Bone marrow (tissue), 2 donors: Measurements from ENCODE around the gene BMP4.

Experiments
- DNase-seq, 2 donors: peaks; one replicate each; lab custom pipeline; 2025; lab: John Stamatoyannopoulos, UW

The BMP4 gene

DNA sequence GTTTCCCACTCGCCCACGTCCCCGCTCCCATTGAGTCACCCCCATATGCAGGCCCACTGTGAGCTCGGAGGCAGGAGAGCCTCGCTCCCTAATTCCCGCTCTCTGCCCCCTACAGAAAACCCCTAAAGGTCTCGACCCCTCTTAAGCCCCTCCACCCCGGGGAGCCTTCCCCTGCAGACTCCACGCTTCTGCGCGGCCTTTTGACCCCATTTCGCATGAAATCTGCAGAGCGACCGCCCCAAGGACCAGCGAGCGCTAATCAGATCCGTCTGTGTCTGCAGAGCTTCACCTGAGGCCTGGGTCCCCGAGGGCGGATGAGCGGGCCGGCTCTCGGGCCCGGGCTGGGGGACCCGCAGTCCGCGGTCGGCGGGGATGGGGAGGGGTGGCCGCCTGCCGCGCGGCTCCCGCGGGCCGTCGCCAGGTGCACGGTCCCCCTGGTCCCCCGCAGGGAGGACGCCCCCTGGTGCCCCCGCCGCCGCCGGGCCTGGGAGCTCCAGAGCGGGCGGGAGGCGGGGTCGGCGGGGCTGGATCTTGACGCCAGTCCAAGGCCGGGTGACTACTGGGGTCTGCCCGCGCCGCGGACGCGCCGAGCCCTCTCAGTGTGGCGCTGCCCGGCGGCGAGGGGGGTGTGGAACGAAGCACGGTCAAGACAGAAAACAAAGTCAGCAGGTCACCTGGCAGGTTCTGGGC lies 10.1 kb downstream of the BMP4 start:
- DNase-seq, result no peak

DNA sequence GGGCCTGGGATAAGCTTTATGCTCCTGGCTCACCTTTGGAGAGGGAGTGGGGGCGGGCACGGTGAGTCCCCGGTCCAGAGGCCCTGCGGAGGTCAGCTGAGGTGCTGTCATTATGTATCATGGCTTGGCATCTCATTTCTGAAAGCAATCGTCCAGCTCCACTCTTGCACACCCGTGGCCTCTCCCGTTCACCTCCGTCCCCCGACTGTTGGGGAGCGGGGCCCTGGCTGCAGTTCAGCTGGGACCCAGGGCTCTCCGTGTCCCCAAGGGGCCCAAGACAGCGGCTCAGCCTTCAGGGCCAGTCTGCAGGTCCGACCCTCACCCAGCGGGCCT lies 10.6 kb downstream of the BMP4 start:
- DNase-seq, result no peak

DNA sequence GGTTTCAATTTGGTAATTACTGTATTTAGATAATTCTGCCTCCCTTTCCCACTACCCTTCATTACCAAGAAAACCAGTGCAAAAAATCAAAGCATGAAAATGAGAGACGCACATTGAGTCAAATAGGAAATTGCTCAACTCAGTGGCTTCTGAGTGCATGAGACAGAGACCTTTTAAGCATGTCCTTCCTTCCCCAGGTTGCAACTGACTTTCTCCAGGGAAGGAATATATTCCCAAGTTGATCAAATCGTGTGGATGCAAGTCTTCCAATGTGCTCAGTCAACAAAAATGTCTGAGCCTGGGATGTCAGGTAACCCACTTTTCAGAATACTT lies 12.9 kb downstream of the BMP4 start:
- DNase-seq, result no peak

DNA sequence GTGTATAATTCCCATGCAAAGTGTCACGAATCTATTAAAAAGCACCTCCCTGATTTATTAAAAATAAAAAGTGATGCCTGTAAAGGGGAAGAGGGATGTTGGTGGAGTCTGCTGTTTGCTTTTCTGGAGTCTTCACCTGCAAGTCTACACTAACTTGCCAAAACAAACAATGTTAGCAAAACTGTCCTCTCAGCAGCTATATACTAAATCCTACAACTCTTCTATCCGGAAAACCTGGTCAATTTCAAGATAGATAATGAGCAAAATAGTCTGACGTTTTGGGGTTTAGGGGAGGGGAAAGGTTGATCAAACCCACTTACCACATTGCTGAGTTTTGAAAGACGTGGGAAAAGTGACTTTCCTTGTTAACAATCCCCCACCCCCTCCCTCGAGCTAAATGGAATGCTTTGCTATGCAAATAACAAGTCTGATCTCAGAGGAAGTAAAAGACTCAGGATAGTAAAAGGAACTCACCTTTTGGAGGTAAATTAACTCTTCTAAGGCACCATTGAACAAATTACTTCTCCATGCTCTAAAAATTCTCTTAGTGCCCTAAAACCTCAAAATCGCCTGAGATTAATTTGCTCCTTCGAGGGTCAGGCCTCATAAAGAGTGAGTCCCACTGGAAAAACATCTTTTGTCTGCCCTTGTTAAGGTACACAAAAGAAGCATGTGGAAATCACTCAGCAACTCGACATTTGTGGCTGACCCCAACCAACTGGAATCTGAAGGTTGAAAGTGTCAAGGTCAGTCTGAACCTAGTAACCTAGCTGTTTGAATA lies 13.5 kb downstream of the BMP4 start:
- no peak for DNase-seq

DNA sequence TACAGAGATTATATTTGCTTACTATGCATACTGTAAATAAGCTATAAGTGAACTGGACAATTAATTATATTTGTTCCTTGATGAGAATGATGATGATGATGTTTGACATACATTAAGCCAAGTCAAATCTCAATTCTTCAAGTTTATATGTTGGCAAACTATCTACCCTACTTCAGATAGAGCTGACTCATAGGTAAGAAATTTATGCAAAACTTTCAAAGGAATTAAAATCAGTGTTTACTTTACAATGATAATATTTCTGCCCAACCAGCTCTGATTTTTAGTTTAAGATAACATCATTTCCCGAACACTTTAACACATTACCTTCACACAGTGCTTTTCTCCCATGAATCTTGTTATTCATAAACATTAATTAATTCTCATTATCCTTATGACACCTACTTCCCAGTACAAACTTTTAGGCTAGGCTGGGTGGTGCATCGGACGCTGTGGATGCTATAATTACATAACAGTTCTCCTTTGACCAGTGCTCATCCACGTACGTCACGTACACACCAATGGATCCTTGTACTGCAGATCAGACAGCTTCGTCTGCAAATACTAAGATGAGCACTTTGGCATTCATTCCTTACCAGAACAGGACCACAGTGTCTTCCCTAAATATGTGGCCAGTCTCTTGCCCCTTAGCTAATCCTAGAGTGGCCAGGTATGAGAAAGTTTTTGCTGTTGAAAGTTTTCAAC lies 18.3 kb downstream of the BMP4 start:
- DNase-seq, result no peak

DNA sequence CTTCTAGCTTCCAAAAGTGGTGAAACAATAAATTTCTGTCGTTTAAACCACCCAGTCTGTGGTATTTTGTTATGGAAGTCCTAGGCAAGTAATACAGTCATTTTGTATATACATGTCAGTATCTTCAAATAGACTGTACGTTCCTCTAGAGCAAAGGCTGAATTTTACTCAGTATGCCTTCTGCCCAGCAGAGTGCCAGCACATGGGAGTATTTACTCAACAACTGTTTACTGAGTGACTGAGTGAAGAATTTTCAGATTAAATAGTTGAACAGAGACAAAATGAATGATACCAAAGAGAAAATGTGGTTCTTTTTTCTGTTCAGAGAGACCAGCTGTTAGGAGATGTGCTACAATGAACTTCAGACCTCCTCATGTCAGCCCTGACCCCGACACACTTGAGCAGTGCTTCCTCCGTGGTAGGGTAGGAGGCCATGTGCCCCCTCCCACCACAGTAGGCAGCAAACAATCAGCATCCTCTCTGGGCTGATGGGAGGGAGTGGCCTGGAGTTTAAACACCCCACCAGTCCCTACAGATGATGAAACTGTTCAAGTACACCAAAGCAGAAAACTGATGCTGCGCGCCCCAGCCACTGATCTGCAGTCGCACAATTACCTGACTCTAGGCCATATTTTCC lies 21.7 kb downstream of the BMP4 start:
- no peak for DNase-seq

DNA sequence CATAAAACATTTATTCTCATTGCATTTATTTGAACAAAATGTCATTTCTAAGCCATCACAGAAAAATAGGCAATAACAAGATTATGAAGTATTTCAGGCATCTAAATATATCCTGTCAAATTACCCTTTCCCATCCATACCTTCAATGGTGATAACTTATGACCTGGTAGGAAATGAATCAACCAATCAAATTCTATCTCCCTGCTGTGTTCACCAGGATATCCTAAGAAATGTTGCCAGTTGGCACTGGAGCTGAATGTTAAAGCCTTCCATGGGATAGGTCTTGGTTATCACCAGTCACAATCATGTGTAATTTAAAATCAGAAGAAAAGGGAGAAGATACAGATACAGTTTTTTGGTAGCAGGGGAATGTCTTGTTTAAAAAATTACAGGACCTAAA lies 23.7 kb downstream of the BMP4 start:
- no peak for DNase-seq

DNA sequence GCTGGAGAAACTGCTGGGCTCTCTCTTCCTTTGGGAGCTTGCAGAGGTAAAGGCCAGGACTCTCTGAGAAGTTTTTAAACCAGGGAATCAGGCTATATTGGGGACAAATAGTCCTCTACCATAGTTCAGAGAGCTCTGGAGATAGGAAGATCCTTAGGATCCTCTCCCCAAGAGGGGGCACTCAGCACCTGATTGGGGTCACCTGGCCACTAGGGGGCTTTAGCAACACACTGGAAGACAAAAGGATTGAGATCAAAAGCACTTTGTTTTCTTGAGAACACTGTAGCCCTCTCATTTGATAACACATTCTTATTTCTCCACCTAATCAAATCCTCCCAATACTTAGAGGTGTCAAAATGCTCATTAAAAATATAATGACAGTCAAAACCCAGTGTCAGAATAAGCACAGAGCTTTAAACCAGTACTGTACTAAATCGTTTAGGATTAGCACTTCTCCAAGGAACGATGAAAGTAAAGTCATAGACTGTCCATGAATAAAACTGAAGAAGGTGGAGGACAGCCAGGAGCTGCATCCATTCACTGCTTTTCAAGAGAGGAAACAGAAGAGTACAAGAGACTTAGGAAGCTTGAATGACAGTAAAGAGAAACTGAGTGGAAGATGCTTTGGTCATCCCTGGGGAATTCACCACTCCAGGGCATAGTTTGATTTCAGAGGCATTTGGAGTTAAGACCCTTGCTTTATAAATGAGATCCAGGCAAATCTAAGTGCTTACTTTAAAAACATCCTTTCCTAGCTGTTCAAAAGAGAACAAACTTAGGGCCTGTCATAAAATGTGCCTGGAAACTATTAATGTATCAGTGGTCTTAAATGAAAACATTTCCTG lies 26.5 kb downstream of the BMP4 start:
- no peak for DNase-seq

DNA sequence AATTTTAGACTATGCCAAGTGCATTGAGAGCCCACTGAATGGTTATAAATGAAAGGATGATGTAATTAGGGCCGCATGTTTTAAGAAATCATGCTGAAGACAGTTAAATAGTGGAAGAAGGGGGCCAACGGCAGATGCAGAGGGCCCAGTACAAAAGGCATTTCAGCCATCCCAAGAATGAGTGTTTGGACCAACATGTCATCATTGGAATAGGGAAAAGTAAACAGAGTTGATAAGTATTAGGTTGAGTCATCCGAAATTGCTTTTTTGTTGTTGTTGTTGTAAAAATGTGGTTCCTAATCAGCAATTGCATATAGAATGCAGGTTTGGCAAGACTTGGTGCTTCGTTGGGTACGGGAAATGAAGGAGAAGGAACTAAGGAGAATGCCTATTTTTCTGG lies 29.5 kb downstream of the BMP4 start:
- no peak for DNase-seq

DNA sequence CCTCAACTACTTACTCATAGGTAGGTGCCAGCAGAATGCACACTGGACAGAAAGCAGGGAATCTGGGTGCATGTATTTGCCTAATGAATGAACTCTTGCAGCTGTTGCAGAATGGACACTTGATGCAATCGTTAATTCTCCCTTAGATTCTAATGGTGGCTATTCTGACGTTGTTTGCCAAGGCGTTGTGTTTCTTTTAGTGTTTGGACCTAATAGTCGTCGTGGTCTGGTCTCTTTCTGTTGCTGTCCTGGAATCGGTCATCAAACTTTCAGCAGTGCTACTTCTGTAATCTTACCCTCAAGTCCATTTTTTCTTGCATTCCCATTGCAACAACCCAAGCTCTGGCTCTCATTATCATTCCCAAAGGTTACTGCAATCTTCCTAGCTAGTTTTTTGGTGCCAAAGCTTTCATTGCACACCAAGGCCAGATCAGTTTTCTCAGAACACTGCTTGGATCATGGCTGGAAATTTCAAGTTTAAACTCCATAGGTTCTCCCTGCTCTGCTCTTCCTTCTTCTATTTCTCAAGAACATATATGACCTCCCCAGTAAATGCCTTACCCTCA lies 31.3 kb downstream of the BMP4 start:
- no peak for DNase-seq

DNA sequence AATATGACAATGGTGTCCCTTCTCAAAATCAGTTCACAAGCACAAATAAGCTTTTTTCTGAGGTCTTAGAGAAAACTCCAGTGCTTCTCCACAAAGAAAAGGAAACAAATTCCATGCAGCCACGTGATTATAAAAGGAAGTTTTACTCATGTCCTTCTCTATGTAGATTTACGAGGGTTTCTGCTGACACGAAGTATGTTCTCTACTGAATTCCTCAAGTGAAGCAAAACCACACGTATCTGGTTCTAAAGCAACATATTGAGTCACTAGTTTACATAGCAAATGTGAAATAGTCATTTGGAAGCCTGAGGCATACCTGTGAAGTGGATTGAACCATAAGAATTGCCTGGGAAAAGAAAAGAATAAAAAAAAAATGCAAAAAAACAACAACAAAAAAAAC lies 31.9 kb downstream of the BMP4 start:
- no peak for DNase-seq

DNA sequence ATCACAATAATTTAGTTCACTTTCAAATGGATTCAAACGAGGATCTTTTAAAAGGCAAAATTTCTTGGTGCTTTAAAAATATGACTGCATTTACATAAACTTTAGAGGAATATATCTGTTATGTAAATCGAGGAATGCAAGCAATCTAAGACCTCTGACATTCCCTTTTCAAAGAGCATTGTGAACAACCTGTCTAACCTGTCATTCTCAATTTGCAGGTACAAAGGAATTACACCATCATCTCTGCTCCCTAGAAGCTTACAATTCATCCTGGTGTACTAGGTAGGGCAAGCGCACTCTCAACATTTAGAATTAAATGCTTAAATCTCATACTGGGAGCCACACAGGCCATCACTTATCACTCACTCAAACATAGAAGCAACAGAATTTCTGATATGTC lies 35.6 kb downstream of the BMP4 start:
- no peak for DNase-seq

DNA sequence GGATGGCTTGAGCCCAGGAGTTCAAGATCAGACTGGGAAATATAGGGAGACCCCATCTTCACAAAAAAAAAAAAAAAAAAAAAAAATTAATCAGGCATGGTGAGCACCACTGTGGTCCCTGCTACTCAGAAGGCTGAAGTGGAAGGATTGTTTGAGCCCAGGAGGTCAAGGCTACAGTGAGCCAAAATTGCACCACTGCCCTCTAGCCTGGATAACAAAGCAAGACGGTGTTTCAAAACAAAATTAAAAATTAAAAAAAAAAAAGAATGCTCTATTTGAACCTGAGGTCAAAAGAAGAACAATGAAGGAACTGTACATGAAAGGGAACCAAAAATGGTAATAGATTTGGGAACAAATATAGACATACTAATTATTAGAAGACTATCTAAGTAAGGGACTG lies 40.4 kb downstream of the BMP4 start:
- DNase-seq, result no peak

DNA sequence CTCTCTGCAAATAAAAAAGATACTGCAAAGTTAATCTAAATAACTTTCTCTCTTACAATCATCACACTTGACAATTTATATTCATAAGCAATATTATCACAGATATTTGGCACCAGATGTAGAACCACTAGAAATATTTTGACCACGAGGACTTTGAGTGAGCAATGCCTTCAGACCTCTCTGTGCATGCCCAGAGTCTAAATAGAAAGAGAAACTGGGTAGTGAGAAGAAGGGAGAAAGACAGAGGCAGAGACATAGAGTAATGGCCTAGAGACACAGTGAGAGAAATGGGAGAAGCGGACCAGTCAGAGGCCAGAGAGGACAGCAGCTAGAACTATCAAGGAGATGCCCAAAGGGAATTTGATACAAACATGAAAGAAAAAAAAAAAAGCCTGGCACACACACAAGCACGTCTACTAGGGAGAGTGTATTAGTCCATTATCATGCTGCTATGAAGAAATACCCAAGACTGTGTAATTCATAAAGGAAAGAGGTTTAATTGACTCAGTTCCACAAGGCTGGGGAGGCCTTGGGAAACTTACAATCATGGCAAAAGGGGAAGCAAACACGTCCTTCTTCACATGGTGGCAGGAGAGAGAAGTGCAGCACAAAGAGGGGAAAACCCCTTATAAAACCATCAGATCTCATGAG lies 41.1 kb downstream of the BMP4 start:
- no peak for DNase-seq

DNA sequence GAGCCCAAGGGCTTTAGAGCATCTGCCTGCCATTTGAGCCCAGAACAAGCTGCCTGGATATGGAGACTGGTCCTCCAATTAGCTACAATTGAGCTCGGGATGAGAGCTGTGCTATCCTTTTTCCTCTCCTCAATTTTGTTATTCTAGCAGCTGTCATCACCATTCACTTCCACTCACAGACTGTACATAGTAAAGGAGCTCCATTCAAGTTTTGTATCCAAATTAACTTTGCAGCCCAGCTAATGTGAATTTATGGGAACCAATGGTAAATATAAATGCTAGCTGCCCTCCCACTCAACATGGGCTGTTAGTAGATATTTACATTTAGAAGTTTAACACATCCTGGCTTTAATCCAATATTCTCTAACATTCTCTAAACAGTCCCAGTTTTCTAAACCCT lies 44.6 kb downstream of the BMP4 start:
- DNase-seq, result no peak

DNA sequence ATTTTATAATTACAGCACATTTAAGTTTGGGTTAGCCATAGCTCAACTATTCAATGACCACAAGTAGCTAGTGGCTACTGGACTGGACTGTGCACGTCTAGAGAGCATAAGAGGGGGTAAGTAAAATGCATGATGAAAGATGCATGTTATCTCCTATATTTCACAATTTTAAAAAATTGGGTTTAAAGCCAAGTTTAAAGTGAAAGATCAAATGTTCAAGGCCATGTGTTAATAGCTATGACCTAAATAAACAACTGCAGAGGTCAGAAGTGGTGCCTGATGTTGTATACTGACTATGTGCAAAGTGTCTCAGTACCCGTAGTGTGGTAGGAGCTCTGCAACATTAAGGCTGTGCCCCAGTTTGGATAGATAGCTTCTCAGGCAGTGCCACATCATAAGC lies 48.2 kb downstream of the BMP4 start:
- DNase-seq, result no peak

DNA sequence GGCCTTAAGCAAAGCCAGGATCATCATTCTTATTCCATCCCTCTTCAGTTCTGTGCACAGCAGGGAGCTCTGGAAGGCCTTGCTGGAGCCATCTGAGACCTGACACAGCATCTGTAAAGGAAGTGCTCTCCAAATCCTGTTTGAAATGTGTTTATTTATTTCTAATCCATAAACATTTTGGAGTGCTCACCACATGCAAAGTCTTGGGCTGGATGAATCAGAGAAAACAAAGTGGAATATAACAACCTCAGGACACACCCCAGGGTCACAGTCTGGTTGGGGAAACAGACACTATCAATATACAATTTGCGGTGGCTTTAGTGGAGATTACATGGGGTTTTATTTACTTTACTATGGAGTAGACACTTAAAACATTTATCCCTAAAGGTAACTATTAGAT lies 54.3 kb downstream of the BMP4 start:
- DNase-seq, result no peak

DNA sequence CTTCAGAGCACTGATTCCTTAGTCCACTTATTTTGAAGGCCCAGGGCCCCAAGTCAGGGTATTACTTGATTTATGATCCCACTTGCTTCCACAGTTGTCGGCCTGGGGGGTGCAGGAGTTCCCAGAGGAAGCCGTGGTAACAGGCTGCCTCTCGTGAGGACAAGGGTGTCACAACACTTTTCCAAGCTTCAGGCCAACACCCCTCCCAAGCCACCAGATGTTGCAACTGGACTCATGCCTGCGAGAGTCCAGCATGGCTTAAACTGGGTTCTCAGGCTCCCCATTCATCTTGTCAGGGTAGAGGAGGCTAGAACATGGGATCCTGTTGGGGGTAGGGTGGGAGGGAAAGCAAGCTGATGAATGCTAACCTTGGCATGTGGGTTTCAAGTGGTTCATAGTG lies 56.1 kb downstream of the BMP4 start:
- no peak for DNase-seq
